Stimulated activated CD8-positive, alpha-beta memory T cell treated with anti-CD3 and anti-CD28 coated beads, Interleukin-4, amount 100 ng/mL, for 1 hour (primary cell): ENCODE results near the gene ZCCHC18.
"Not testable (repeated sequence)": the region's sequence is repeated elsewhere in the genome, so short reads cannot be mapped to it uniquely, and the experiment has no call there.

Experiments
- DNase-seq, 2 donors: peaks; one replicate each; pipeline ENCODE4 v3.0.0-alpha.2; 2020; ENCODE audit warnings: low read depth in 2 of 2, low spot score in 1 of 2

ZCCHC18 gene

DNA sequence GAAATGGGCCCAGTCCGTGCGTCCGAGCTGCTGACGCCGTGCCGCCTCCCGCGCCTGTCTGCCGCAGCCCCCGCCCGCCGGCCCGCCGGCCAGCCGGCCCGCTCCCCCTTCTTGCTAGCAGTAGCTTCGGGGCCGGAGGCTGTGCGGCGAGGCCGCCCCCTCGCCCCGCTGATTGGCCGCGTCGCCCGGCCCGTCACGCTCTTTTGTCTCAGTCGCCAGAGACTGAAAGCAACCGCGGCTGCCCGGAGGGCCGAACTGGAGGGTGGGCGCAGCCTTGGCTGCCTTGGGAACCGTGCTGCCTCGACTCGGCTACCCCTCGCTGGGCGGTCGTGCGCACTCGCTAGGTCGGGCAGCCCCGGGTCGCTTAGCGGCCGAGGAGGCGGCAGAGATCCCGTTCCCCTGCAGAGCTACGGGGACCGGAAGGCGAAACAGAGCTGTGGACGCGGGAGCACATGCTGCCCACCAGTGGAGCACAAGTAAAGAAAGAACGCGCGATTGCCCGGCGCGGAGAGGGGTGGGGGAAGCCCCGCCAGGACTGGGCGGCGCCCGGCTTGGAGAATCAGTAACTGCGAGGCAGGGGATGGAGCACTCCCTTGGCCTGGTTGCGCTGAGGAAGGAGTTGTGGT, at the start of gene ZCCHC18:
TSS of gene ZCCHC18 (plus strand) at position 198 of the 626 bp plus-strand sequence. CDS start 1,589 bp downstream, outside the sequence.
- DNase-seq: no peak

DNA sequence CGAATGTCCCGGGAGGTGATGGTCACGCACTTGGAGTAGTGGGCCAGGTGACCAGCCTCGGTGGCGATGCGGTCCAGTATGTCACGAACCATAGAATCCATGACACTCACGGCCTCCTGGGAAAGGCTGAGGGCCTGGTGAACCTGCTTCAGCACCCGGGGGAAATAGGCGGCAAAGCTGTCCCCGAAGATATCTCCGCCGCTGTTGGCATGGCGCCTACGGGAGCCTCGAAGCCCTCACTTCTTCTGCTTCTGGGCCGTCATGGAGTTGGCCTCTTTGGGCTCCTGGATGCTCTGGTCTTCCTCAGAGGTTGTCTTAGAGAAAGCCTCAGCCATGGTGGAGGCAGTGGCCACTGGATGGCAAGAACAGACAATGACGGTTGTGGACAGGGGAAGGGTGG, 49.7 kb upstream of the ZCCHC18 start:
- DNase-seq: not testable (repeated sequence)

DNA sequence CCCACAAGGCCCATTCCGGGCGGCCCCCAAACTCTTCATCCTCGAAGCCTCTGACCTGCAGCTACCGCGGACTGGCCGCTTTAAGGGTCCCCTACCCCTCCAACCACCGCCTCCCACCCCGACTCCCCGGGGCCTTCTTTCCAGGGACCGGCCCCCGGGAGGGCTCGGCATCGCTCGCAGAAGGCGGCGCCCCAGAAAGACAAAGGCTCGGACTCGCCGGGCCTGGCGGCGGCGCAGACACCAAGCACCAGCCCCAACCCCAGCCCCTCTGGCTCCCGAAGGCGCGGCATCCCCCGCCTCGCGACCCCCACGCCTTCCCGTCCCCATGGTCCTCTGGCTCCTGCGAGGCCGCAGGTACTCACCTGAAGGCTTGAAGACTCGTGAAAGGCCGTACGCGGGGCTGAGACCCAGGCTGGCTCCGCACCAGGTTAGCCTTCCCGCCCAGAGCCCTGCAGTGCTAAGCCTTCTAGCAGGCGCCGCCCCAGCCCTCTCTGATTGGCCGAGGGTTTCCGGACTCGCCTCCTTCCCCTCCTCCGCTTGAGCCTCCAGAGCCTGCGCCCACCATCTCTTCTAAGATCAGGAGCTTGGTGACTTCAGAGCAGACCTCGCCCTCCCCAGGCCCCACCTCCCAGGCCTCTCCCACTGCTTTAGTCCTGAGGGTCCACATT, 36.4 kb upstream of the ZCCHC18 start, which contains the start of gene TMSB15C:
TSS of gene TMSB15C (minus strand) at position 459 of the 668 bp plus-strand sequence.
- not testable (repeated sequence) for DNase-seq

DNA sequence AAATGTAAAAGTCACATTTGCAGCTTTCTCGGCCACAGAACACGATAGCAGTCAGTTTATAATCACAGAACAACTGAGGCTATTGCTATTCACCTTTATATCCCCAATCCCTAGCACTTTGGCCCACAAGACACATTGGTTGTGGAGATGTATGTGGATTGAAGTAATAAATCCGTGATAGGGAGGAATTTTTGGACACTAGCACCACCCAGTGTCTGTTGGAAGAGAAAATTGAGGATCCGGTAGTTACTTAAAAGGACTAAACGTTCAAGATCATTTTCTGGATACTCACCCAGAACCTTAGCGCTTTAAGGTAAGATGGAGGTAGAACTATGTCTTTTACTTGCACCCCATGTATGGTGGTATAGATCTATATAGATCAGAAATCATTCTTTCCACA, 34.5 kb upstream of the ZCCHC18 start:
- DNase-seq: not testable (repeated sequence)

DNA sequence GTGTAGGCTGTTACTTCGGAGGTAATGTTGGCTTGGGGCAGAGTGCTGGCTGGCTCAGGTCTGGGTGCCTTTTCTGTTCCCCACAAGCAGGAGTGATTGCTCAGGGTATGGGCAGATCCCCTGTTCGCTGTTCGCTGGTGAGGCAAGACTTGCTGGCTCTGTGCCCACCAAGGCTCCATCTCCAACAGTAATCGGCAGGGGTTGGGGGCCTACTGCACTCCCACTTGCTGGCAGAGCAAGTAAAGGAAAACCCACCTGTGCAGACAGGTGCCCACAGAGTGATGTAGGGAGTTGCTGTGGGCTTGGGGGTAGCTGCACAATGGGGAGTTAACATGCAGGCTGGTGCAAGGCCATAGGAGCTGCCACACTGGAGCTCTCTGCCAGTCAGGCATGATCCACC, 28.3 kb upstream of the ZCCHC18 start:
- no peak for DNase-seq

DNA sequence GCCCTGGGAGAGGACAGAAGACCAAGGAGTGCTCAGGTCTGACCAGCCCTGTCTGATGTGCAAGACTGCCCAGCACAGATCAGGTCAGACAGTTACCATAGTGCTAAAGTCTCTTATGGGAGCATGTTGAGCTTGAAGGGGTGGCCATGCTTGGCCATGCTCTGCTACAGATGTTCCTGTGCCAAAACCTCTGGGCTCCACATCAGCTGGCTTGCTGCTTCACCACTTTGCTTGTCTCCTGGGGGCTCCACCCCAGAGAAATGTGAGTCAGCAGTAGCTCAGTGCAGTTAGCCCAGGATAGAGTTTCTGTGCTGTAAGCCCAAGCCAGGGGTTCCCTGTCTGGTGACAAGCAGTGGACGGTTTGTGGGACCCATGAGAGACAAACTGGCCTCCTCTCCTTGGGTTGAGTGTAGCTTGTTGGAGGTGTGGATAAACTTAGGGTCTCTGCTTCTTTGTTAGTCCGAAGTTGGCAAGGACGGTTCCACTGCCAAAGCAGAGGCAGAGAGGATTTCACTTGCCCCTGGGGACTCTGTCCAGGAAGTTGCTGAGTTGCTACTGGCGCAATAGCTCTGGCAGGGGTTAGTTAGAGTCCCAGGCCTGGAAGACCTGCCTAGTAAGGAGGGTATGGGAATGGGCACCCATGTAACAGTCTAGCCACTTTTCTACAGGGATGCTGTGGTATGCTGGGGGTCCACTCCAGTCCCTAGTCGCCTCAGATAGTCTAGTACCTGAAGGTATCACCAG, 27.6 kb upstream of the ZCCHC18 start:
- DNase-seq: no peak

DNA sequence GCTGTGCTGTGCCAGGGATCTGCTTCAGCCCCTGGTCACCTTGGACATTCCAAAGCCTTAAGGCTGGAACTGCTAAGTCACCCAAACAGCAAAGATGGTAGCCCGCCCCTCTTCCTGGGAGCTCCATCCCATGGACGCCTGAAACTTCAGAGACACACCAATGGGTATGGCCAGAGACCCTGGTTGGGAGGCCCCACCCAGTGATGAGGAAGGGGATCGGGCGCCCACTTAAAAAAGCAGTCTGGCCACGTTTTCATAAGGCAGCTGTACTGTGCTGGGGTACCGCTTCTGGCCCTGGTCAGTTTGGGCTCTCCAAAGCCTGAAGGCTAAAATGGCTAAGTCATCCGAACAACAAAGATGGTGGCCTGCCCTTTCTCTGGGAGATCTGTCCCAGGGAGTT, 26.8 kb upstream of the ZCCHC18 start:
- DNase-seq: no peak

DNA sequence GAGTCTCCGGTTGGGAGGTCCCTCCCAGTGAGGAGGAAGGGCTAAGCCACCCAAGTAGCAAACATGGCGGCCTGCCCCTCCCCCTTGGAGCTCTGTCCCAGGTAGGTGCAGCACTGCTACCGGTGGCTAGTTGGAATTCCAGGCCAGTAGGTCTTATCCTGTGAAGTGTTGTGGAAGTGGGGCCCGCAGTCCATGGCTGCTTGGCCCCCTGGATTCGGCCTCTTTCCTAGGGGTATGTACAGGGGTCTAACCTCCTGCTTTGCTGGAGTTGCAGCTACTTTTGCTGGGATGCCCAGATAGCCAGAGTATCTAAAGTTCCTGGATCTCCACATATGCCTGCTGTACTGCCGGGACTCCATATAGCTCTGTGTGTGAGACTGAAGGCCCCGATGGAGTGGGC, 26.4 kb upstream of the ZCCHC18 start:
- no peak for DNase-seq

DNA sequence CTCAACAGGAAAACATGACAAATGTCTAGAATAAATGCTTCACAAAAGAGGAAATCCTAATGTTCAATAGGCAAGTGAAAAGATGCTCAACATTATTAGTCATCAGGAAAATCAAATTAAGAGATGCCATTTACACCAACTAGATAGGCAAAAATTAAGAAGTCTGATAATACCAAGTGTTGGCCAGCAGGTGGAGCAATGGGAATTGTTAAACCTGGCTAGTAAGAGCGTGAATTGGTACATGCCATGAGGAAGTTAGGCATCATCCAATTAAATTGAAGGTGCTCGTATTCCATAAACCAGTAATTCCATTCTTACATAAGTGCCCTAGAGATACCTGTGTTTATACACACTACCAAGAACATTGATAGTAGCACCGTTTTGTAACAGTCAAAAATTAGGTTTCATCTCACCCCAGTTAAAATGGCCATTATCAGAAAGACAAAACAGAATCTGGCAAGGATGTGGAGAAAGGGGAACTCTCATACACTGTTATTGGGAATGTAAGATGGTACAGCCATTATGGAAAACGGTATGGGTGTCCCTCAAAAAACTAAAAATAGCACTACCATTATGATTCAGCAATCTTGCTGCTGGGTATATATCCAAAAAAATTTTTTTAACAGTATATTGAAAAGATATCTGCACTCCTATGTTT, 14.0 kb upstream of the ZCCHC18 start:
- DNase-seq: peak in 1 of 2 donors; percentile 19

DNA sequence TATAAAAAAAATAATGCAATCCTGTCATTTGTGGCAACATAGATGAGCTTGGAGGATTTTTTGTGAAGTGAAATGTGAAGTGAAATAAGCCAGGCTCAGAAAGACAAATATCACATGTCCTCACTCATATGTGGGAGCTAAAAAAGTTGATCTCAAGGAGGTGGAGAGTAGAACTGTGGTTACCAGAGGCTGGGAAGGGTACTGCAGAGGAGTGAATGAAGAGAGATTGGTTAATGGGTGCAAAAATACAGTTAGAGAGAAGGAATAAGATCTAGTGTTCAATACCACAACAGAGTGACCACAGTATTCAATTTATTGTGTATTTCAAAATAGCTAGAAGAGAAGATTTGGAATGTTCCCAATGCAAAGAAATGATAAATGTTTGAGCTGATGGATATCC, 13.4 kb upstream of the ZCCHC18 start:
- DNase-seq: no peak

DNA sequence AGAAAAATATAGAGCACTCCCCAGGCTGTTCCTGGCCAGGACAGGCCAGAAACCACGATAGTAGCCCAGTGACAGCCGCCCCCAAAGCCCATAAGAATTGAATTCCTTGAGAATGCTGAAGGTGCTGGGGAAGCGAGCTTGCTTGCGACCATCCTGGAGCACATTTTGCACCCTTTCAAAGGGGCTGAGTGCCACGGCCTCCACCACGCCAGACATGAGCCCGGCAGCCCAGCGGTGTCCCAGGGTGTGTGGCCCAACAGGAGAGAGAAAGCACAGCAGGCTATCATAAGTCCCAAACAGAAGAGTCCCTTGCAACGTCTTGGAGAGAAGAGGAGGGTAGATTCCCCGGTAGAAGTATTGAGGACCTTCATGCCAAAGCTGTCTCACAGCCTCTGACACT, 7.6 kb upstream of the ZCCHC18 start:
- DNase-seq: no peak

DNA sequence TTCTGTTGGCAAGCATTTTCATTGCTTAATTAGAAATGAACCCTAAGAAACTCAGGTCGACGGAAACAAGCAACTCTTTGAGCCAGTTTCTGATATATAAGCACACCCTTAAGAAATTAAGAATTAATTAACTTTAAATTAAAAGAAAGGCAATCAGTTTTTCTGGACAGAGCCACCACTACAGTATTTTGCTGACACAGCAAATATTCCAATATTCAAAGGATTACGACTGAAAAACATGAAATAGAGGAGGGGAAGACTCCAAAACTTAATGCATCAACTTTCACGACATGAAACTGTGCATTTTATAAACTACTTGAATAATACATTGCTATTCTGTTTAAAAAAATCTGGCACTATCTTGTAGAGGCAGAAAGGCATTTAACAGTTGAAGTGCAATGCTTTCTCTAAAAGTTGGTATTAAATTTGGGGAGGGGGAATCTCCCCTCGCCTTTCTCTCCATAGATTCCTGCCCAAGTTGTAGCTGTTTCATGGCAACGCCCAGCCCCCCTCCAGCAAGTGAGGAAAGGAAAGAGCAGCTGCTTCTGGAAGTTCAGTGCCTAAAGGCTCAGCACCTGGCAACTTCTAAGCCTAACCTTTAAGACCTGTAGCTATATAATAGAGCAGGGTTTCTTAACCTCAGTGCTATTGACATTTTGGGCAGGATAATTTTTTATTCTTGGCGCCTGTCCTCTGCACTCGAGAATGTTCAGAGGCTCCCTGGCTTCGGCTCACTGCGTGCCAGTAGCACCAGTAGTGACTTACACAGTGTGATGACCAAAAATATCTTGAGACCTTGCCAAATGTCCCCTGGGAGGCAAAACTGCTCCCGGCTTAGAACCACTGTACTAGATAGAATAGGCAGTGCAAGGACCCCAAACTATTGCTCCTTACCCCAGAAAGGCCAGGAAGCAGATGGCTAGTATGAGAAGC, 6.7 kb upstream of the ZCCHC18 start:
- DNase-seq: no peak

DNA sequence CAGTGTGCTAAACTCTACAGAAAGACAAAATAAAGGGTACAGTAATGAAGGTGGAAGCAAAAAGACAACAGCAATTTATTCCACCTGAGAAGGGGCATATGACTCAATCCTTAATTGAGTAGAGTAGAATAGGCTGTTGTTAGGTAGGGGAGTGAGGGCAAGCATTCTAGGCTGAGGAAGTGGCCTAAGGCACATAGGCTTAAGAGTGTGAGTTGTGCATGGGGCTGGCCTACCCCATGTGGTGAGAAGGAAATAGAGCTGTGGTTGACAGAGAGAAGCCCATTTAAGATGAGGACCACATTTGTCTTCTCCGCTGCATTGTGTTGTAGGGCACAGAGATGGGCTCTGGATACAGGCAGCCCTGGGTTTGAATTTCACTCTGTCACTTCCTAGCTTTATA, 3.4 kb upstream of the ZCCHC18 start:
- DNase-seq: no peak

DNA sequence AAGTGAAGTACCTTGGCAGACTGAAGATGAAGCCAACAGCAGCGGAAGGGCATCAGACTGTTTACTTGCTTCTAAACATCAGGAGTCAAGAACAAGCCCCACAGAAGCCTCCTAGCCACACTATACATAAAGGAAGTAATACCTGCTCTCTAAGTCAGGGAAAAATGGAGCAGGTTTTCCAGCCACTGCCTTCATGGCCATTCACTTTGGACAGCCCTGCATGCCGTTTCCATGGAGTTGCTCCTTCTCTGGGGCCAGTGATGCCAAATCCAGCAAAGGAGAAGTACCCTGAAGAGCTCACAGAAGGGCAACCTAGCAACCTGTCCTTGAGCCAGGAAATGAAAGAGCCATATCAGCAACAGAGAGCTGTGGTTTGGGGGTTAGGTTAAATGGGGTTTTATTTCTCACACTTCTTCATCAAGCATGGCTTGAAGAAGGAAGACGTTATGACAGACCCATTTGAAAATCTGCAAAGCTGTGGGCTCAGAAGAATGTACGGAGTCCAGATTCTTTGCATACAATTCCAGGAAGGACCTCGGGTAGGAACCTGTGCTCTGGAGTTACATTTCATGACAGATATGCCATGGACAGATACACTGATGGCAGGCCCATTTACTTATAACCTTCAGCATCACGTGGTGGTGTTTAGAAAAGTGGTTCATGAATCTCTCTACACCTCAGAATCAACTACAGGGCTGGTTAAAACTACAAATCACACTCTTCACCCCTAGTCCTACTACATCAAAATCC, 1.7 kb upstream of the ZCCHC18 start:
- not testable (repeated sequence) for DNase-seq

DNA sequence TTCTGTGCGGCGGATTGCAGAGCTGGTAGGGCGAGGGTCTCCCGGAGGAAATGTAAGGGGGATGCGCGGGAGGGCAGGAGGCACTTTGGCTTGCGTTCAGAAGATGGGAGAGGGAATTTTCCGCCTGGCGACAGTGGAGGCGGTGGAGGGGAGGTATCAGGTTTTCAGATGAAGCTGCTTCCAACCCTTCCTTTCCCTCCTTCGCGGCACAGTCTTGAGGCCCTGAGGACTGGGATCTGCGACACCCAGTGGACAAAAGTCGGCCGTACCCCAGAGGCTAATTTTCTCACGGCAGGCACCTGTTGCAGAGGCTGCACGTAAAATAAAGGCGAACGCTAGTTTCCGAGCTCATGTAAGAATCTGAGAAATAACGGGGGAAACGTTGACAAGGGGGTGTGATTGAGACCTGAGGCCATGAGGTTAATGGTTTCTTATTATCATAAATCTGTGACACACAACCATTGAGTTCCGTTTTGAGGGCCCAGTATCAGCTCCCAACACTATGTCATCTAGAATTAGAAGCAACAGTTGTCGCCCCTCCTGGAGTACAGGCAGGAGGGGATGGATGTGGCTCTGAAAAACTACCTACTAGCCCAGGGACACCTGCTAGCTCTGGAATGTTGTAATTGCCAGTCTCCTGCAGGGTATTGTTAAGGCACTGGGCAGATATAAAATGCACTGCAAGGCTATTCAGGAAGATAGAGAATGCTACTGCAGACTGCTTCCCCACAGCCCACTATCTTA, 1.1 kb downstream of the ZCCHC18 start:
- DNase-seq: peak in 1 of 2 donors; percentile 32

DNA sequence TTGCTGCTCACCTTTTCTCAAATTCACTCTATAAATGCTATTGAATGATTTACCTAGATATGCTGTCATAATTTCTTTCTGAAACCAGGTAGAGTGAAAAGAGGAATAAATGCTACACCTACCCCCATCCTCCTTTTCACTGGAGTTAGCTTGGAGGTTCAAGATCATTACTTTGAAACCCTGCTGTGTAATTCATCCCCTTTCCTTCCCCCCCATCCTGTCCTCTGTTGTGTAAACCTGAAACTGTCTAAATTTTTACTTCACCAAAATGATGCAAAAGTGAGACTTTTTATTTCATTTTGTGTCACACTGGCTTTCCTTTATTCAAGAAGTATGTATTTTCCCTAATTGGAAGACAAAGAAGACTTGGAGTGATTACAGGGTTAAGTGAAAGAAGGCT, 5.4 kb downstream of the ZCCHC18 start:
- no peak for DNase-seq

DNA sequence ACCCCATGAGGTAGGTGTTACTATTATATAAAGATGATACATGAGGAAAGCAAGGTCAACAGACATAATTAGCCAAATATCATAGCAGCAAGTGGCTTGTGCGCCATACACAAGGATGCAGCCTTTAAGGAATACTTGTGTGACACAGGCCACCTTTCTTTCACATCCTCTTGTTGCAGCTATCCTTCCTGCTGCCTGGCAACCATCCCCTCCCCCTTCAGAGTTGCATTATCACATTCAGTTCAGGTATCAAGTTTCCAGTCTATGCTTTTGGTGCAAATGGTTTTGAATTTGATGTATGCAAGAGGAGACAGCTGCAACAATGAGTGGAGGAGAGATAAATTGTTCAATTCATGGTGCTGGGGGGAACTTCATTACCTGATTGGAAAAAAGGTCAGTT, 6.4 kb downstream of the ZCCHC18 start:
- no peak for DNase-seq

DNA sequence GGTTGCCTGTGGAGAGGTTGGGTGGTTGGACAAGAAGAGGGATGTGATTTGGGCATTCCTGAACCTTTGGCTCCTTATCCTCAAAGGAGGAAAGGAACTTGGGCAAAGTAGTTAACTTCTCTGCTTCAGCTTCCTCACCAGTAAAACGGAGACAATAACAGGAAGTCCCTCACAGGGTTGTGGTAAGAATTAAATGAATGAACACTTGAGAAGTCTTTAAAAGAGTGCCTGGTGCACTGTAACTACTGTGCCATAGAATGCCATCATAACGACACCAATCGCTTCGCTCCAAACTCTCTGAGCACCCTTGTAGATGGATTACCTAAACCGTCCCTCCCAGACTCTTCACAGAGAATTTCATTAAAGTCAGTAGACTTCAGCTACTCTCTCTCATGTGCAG, 10.5 kb downstream of the ZCCHC18 start:
- no peak for DNase-seq

DNA sequence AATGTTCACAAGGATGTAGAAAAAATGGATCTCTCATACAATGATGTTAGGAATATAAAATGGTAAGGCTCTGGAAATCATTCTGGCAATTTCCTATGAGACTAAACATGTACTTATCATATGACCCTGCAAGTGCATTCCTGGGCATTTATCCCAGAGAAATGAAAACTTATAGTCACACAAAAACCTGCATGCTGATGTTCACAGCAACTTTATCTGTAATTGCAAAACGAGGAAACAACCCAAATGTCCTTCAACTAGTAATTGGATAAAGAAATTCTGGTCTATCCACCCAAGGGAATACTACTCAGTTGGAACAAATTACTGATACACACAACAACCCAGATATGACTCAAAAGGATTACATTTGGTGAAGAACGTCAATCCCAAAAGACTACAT, 14.5 kb downstream of the ZCCHC18 start:
- no peak for DNase-seq
